ENCODE data around the gene KCNJ6.

Gene KCNJ6

GRCh38 chr21:37855271-37855646, 61.0 kb downstream of the KCNJ6 start:
- ChIA-PET POLR2A (no interaction called here), CTCF (no interaction called here)
- TF ChIP-seq NFRKB (IDR thresholded peaks at IDR 0.05) (no peak), SUZ12 (IDR thresholded peaks at IDR 0.05) (no peak), HDGF (IDR thresholded peaks at IDR 0.05; ENCODE audit: borderline replicate concordance) (no peak), ELF4 (IDR thresholded peaks at IDR 0.05) (no peak), ZNF384 (IDR thresholded peaks at IDR 0.05) (no peak), ARNT (IDR thresholded peaks at IDR 0.05) (no peak), SP1 (IDR thresholded peaks at IDR 0.05) (no peak), L3MBTL2 (conservative IDR thresholded peaks at IDR 0.05) (no peak)
- no peak for DNase-seq (ENCODE audit: extremely low spot score)

GRCh38 chr21:37849506-37850102, 66.7 kb downstream of the KCNJ6 start:
- TF ChIP-seq L3MBTL2 (conservative IDR thresholded peaks at IDR 0.05) (no peak), PKNOX1 (IDR thresholded peaks at IDR 0.05) (no peak), TARDBP (IDR thresholded peaks at IDR 0.05) (no peak), NFRKB (IDR thresholded peaks at IDR 0.05) (no peak), CTBP1 (IDR thresholded peaks at IDR 0.05; ENCODE audit: borderline replicate concordance) (no peak)
- ChIA-PET CTCF (no interaction called here), POLR2A (no interaction called here)
- no peak for DNase-seq (ENCODE audit: extremely low spot score)

- POLR2A ChIA-PET: no interaction called here
- no peak for TF ChIP-seq ZNF384 (IDR thresholded peaks at IDR 0.05)
- no peak for TF ChIP-seq SUZ12 (IDR thresholded peaks at IDR 0.05)
- TF ChIP-seq ARNT (IDR thresholded peaks at IDR 0.05): no peak
- TF ChIP-seq BHLHE40 (IDR thresholded peaks at IDR 0.05; ENCODE audit: borderline replicate concordance): no peak
- no peak for TF ChIP-seq ELF4 (IDR thresholded peaks at IDR 0.05)
- CTCF ChIA-PET: no interaction called here
- no peak for DNase-seq (ENCODE audit: extremely low spot score)
Observed at GRCh38 chr21:37848721-37849490, 67.4 kb downstream of the KCNJ6 start.

- TF ChIP-seq CTBP1 (IDR thresholded peaks at IDR 0.05; ENCODE audit: borderline replicate concordance) (no peak), SP1 (IDR thresholded peaks at IDR 0.05) (no peak), SUZ12 (IDR thresholded peaks at IDR 0.05) (no peak), HDGF (IDR thresholded peaks at IDR 0.05; ENCODE audit: borderline replicate concordance) (no peak), TARDBP (IDR thresholded peaks at IDR 0.05) (no peak), FOXK2 (IDR thresholded peaks at IDR 0.05) (no peak), ELF4 (IDR thresholded peaks at IDR 0.05) (no peak), FOXA1 (IDR thresholded peaks at IDR 0.05) (no peak), LEF1 (IDR thresholded peaks at IDR 0.05; ENCODE audit: borderline replicate concordance) (no peak), PKNOX1 (IDR thresholded peaks at IDR 0.05) (no peak), FOXM1 (IDR thresholded peaks at IDR 0.05; ENCODE audit: borderline replicate concordance) (no peak), NFRKB (IDR thresholded peaks at IDR 0.05) (no peak), L3MBTL2 (conservative IDR thresholded peaks at IDR 0.05) (no peak), ZNF384 (IDR thresholded peaks at IDR 0.05) (no peak), ARNT (IDR thresholded peaks at IDR 0.05) (no peak), BHLHE40 (IDR thresholded peaks at IDR 0.05; ENCODE audit: borderline replicate concordance) (no peak)
- DNase-seq (ENCODE audit: extremely low spot score): no peak
- CTCF ChIA-PET: no interaction called here
- POLR2A ChIA-PET: no interaction called here
Observed at GRCh38 chr21:37845535-37845934, 70.7 kb downstream of the KCNJ6 start.

GRCh38 chr21:37843191-37843590, 73.1 kb downstream of the KCNJ6 start:
- no peak for TF ChIP-seq ARNT (IDR thresholded peaks at IDR 0.05)
- TF ChIP-seq TARDBP (IDR thresholded peaks at IDR 0.05): no peak
- no peak for TF ChIP-seq L3MBTL2 (conservative IDR thresholded peaks at IDR 0.05)
- TF ChIP-seq SP1 (IDR thresholded peaks at IDR 0.05): no peak
- TF ChIP-seq BHLHE40 (IDR thresholded peaks at IDR 0.05; ENCODE audit: borderline replicate concordance): no peak
- TF ChIP-seq ELF4 (IDR thresholded peaks at IDR 0.05): no peak
- ChIA-PET CTCF (no interaction called here), POLR2A (no interaction called here)
- no peak for DNase-seq (ENCODE audit: extremely low spot score)

- ChIA-PET CTCF (interaction anchor here (0.7 kb wide), 1 partner anchor 12 kb away, joined by 3 read pairs; no protein-coding TSS in a partner anchor), POLR2A (no interaction called here)
- DNase-seq (ENCODE audit: extremely low spot score): no peak
- no peak for TF ChIP-seq TARDBP (IDR thresholded peaks at IDR 0.05)
- no peak for TF ChIP-seq NFRKB (IDR thresholded peaks at IDR 0.05)
Observed at GRCh38 chr21:37842163-37842919, 73.9 kb downstream of the KCNJ6 start.

- no peak for TF ChIP-seq LEF1 (IDR thresholded peaks at IDR 0.05; ENCODE audit: borderline replicate concordance)
- TF ChIP-seq FOXK2 (IDR thresholded peaks at IDR 0.05): no peak
- no peak for TF ChIP-seq SP1 (IDR thresholded peaks at IDR 0.05)
- no peak for TF ChIP-seq PKNOX1 (IDR thresholded peaks at IDR 0.05)
- TF ChIP-seq ELF4 (IDR thresholded peaks at IDR 0.05): no peak
- no peak for TF ChIP-seq ZNF384 (IDR thresholded peaks at IDR 0.05)
- no peak for TF ChIP-seq FOXM1 (IDR thresholded peaks at IDR 0.05; ENCODE audit: borderline replicate concordance)
- no peak for TF ChIP-seq NFRKB (IDR thresholded peaks at IDR 0.05)
- TF ChIP-seq L3MBTL2 (conservative IDR thresholded peaks at IDR 0.05): no peak
- TF ChIP-seq SUZ12 (IDR thresholded peaks at IDR 0.05): no peak
- TF ChIP-seq CTBP1 (IDR thresholded peaks at IDR 0.05; ENCODE audit: borderline replicate concordance): no peak
- no peak for TF ChIP-seq TARDBP (IDR thresholded peaks at IDR 0.05)
- TF ChIP-seq BHLHE40 (IDR thresholded peaks at IDR 0.05; ENCODE audit: borderline replicate concordance): no peak
- TF ChIP-seq ARNT (IDR thresholded peaks at IDR 0.05): no peak
- no peak for TF ChIP-seq FOXA1 (IDR thresholded peaks at IDR 0.05)
- no peak for TF ChIP-seq HDGF (IDR thresholded peaks at IDR 0.05; ENCODE audit: borderline replicate concordance)
- CTCF ChIA-PET: no interaction called here
- POLR2A ChIA-PET: no interaction called here
- no peak for DNase-seq (ENCODE audit: extremely low spot score)
Observed at GRCh38 chr21:37837381-37837780, 78.9 kb downstream of the KCNJ6 start.

Measured in HEK293T (cell line).